ENCODE results near the gene BRCC3.
"Not testable (repeated sequence)": the region's sequence is repeated elsewhere in the genome, so short reads cannot be mapped to it uniquely, and the experiment has no call there.

The BRCC3 gene

DNA sequence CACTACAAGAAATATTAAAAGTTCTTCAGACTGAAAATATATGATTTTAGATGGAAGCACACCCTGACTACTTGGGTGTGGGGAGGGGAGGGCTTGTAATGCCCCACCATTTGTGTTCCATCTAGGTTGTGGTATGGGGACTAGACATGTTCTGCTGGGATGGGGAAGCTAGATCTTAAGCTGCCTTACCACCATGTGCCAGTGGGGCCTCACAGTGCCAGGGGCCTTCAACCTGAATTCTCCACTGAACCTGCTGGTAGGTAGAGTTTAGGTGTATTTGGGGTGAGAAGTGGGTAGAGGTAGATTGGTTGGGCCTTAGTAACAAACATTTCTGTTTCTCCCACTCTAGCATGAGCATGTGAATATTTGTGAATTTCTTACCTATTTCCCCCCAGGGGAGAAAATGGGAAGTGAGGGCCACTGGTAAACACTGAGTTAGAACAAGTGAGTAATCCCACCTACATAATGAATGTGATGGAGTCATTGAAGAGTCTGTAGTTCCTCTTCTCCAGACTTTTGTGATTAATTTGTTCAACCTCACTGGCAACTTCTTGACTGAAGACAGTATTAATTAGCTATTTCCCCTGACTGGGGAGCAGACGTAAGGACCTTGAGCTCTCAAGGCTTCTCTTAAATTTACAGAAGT is 44.0 kb downstream of the BRCC3 start:
- TF ChIP-seq, protein P1, sequence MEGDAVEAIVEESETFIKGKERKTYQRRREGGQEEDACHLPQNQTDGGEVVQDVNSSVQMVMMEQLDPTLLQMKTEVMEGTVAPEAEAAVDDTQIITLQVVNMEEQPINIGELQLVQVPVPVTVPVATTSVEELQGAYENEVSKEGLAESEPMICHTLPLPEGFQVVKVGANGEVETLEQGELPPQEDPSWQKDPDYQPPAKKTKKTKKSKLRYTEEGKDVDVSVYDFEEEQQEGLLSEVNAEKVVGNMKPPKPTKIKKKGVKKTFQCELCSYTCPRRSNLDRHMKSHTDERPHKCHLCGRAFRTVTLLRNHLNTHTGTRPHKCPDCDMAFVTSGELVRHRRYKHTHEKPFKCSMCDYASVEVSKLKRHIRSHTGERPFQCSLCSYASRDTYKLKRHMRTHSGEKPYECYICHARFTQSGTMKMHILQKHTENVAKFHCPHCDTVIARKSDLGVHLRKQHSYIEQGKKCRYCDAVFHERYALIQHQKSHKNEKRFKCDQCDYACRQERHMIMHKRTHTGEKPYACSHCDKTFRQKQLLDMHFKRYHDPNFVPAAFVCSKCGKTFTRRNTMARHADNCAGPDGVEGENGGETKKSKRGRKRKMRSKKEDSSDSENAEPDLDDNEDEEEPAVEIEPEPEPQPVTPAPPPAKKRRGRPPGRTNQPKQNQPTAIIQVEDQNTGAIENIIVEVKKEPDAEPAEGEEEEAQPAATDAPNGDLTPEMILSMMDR (IDR thresholded peaks at IDR 0.05; ENCODE audit: extremely low read depth, missing control alignments) = no peak
- DNase-seq (ENCODE audit: low spot score) = no peak

DNA sequence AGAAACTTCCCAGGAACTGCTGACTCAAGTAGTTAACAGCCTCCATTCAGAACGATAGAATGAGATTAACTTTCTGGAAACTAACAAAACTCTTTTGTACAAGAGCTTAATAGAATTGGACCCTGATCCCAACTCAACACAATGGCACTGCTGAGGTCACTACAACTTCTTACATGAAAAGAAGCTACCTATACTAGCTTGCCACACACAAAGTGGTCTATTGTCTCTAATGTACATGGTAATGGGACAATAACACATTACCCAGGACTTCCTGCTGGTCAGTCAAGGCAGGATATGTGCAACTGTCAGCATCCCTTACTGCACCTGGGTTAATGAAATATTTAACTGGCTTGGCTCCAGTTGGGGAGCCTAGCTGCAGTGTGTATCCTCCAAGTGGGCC is 56.2 kb downstream of the BRCC3 start:
- DNase-seq (ENCODE audit: low spot score) = no peak
- TF ChIP-seq, protein P1 (IDR thresholded peaks at IDR 0.05; ENCODE audit: extremely low read depth, missing control alignments) = no peak

DNA sequence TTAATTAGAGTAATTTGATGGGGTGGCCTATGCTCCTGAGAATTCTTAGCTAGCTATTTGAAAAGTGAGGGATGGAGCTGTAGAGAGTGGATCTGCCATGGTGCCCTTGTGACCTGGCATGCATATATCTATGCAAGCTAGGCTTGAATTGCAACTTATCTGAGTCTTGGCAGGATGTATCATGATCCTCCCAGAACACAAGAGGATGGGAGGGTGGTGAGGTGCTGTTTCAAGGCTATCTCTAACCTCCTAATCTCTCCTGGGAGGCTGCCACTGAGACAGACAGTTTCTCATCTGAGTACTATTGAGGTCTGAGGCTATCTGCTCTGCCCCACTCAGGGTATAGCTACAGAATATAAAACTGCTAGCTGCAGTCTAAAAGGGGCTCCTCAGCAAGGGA is 56.6 kb downstream of the BRCC3 start:
- DNase-seq (ENCODE audit: low spot score) = no peak
- TF ChIP-seq, protein P1 (IDR thresholded peaks at IDR 0.05; ENCODE audit: extremely low read depth, missing control alignments) = no peak

DNA sequence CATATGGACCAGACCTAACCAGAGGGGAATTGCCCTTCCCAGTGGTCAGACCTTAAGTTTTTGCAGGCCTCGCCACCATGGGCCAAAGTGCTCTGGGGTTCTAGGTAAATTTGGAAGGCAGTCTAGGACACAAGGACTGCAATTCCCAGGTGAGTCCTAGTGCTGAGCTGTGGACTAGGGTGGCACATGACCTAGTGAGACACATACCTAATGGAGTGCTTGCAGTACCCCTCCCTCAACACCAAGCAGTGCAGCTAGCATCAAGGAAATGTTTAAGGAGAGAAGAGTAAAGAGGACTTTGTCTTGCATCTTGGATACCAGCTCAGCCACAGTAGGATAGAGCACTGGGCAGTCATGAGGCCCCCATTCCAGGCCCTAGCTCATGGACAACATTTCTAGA is 60.8 kb downstream of the BRCC3 start:
- TF ChIP-seq, protein P1 (IDR thresholded peaks at IDR 0.05; ENCODE audit: extremely low read depth, missing control alignments) = no peak
- DNase-seq (ENCODE audit: low spot score) = no peak

DNA sequence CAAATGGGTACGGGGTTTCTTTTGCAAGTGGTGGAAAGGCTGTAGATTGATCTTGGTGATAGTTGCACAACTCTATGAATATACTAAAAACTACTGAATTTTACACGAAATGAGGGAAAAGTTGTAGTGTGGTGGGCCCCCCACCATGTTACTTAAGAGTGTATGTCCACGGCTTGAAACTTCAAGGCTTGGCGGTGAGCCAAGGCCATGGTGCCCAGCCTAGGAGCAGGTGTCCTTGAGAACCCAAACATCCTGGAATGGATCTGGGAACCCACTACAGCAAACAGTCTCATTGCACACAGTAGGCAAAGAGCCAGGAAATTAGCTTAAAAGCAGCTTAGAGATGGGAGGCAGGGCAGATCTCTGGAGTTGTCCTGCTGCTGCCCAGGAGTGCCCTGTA is 62.9 kb downstream of the BRCC3 start:
- no peak for DNase-seq (ENCODE audit: low spot score)
- TF ChIP-seq, protein P1 (IDR thresholded peaks at IDR 0.05; ENCODE audit: extremely low read depth, missing control alignments) = no peak

DNA sequence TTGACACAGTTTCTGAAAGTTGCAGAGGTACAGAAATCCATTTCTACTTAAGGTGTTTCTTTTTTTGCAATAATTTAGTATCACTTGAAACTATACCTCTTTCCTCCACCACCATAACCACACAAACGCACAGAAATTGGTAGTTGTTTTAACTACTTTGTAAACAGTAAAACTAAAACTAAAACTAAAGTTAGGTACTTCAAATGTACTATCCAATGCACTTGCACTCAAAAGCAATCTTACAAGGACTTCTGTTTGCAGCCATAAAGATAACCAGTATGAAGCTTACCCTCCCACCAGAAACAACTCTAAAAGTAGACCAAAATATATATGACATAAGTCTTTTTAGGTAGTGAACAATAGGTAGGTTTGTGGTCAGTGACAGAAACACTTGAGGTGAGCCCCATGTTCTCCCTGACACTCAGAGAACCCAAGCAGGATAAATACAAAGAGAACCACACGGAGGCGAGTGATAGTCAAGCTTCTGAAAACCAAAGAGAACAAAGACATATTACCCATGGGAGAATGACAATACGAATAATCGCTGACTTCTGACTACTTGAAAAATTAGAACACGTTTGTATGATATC is 72.7 kb downstream of the BRCC3 start:
- TF ChIP-seq, protein P1 (IDR thresholded peaks at IDR 0.05; ENCODE audit: extremely low read depth, missing control alignments) = no peak

DNA sequence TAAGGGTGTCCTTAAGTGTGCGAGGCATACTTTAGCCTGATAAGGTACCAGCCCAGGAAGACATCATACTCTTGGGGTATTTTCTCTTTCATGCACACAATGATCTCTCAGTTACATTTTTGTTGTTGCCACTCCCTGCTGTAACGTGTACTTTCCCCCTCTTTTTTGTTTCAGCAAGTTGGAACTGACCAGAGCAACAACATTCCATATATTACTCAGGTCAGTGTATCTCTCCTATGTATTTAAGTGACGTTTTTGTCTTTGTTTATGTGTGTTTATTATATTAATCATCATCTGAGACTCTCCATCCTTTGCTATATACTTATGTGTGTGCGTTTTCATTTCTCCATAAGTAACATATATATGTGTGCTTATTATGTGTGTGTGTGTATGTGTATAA is 73.6 kb downstream of the BRCC3 start:
- TF ChIP-seq, protein P1 (IDR thresholded peaks at IDR 0.05; ENCODE audit: extremely low read depth, missing control alignments) = no peak

More for the DNA sequence above, 72.7 kb downstream of the BRCC3 start:
- DNase-seq (ENCODE audit: low spot score) = no peak

DNA sequence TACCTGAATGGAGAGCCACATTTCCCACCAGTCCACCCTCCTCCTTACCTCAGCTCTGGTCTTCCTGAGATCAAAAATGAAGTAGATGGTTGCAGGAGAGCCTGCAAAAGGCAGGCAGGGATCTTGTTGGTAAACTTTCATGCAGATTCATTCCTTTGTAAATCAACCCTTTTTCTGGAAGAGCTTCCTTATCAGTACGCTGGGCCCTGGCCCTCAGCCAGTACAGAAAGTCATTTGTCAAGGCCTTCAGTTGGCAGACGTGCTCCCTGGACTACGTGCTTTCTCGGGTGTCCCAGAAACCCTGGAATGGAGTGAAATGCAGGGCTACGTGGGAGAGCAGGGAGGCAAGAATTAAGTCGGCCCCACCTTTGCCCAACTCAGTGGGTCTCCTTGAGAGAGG is 76.3 kb downstream of the BRCC3 start:
- not testable (repeated sequence) for DNase-seq (ENCODE audit: low spot score)

More for the DNA sequence above, 73.6 kb downstream of the BRCC3 start:
- no peak for DNase-seq (ENCODE audit: low spot score)

DNA sequence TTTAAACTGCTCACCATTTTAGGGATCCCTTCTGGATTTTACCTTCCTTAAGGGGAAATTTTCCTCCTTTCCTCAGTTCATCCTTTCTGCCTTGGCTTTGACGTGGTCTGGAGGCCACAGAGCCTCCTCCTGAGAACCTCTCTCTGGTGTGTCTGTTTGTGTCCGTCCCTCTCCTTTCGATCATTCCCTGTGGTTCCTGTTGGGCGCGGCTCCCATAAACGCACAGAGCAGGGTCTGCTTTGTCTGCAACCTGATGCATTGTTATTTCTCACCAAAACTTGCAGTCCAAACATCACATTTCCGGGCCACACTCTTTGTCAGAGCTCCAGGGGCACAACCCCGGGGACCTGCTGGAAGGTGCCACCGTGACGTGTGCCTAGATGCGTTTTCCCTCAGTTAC is 76.9 kb downstream of the BRCC3 start:
- not testable (repeated sequence) for DNase-seq (ENCODE audit: low spot score)
